ENCODE measurements around the gene LIMA1. TPM values are rescaled to one million over a fixed set of nuclear protein-coding genes. Genes with fewer than 3 reads are reported as not detected.
"Not testable (repeated sequence)": the region's sequence is repeated elsewhere in the genome, so short reads cannot be mapped to it uniquely, and the experiment has no call there.

The LIMA1 gene
- total RNA-seq, 4 donors from 2014 or later = 23.9 to 62.7 (median 37.2) TPM

- 81% methylated on average over 5 of the region's 5 CpGs for WGBS
- intact Hi-C loops (cut with DNase I) = no loop called here
- Histone ChIP-seq H3K36me3 (peaks cover 0 to 20% (median 3%) of the 10 kb centered on the region in 4 donors), H3K9me3 (no peaks in the 10 kb centered on the region), H3K4me1 (peaks cover 19 to 38% (median 31%) of the 10 kb centered on the region in 4 donors), H3K4me3 (no peak overlapping the region), H3K27ac (replicated peaks in 1 of 4) (no peak overlapping the region), H3K27me3 (no peaks in the 10 kb centered on the region)
- DNase-seq (ENCODE audit: extremely low spot score) = no peak
- TF ChIP-seq CTCF (IDR thresholded peaks at IDR 0.05) (no peak), POLR2AphosphoS5 (IDR thresholded peaks at IDR 0.05) (no peak), EP300 (IDR thresholded peaks at IDR 0.05) (no peak)
These were observed 33.7 kb downstream of the LIMA1 start for GRCh38 chr12:50249464-50250182.

GRCh38 chr12:50248883-50249282 lies 34.4 kb downstream of the LIMA1 start:
- Histone ChIP-seq H3K27me3 (no peaks in the 10 kb centered on the region), H3K4me1 (peaks cover 19 to 37% (median 31%) of the 10 kb centered on the region in 4 donors), H3K36me3 (peaks cover 0 to 24% (median 3%) of the 10 kb centered on the region in 4 donors), H3K4me3 (no peak overlapping the region), H3K27ac (replicated peaks in 1 of 4) (peak overlapping the region in 2 of 4 donors; percentile 18 to 20), H3K9me3 (no peaks in the 10 kb centered on the region)
- 96% methylated on average over 2 of the region's 2 CpGs for WGBS
- no peak for TF ChIP-seq EP300 (IDR thresholded peaks at IDR 0.05)
- TF ChIP-seq POLR2A (IDR thresholded peaks at IDR 0.05; ENCODE audit: low read depth) = no peak
- TF ChIP-seq POLR2AphosphoS5 (IDR thresholded peaks at IDR 0.05) = no peak
- no peak for TF ChIP-seq CTCF (IDR thresholded peaks at IDR 0.05)
- no peak for DNase-seq (ENCODE audit: extremely low spot score)
- intact Hi-C loops (cut with DNase I) = no loop called here

GRCh38 chr12:50248411-50248810 lies 34.9 kb downstream of the LIMA1 start:
- Histone ChIP-seq H3K9me3 (no peaks in the 10 kb centered on the region), H3K27ac (replicated peaks in 1 of 4) (peak overlapping the region in 2 of 4 donors; percentile 18 to 20), H3K4me3 (no peak overlapping the region), H3K27me3 (no peaks in the 10 kb centered on the region), H3K4me1 (peaks cover 19 to 41% (median 34%) of the 10 kb centered on the region in 4 donors), H3K36me3 (peaks cover 0 to 24% (median 3%) of the 10 kb centered on the region in 4 donors)
- no peak for DNase-seq (ENCODE audit: extremely low spot score)
- 78% methylated on average over 4 of the region's 4 CpGs for WGBS
- intact Hi-C loops (cut with DNase I) = no loop called here
- TF ChIP-seq POLR2AphosphoS5 (IDR thresholded peaks at IDR 0.05) (no peak), POLR2A (IDR thresholded peaks at IDR 0.05; ENCODE audit: low read depth) (no peak), EP300 (IDR thresholded peaks at IDR 0.05) (no peak), CTCF (IDR thresholded peaks at IDR 0.05) (no peak)

GRCh38 chr12:50247665-50248064 lies 35.7 kb downstream of the LIMA1 start:
- WGBS = 87% methylated on average over 8 of the region's 9 CpGs
- H3K4me1 ChIP-seq = peaks cover 22 to 45% (median 42%) of the 10 kb centered on the region in 4 donors
- peak overlapping the region; percentile 59 to 69 (median 66) for H3K27ac ChIP-seq (replicated peaks in 1 of 4)

GRCh38 chr12:50246873-50247612 lies 36.3 kb downstream of the LIMA1 start:
- TF ChIP-seq POLR2AphosphoS5 (IDR thresholded peaks at IDR 0.05) (peak; percentile 47 to 67), CTCF (IDR thresholded peaks at IDR 0.05) (no peak), EP300 (IDR thresholded peaks at IDR 0.05) (no peak), POLR2A (IDR thresholded peaks at IDR 0.05; ENCODE audit: low read depth) (no peak)
- H3K27ac ChIP-seq (replicated peaks in 1 of 4) = peak overlapping the region; percentile 59 to 69 (median 66)
- H3K36me3 ChIP-seq = peaks cover 0 to 24% (median 3%) of the 10 kb centered on the region in 4 donors
- peaks cover 27 to 51% (median 48%) of the 10 kb centered on the region in 4 donors for H3K4me1 ChIP-seq
- intact Hi-C loops (cut with DNase I) = no loop called here
- no peaks in the 10 kb centered on the region for H3K9me3 ChIP-seq
- 56% methylated on average over 3 of the region's 3 CpGs for WGBS
- no peak for DNase-seq (ENCODE audit: extremely low spot score)
- no peaks in the 10 kb centered on the region for H3K27me3 ChIP-seq
- no peak overlapping the region for H3K4me3 ChIP-seq

More at GRCh38 chr12:50247665-50248064, 35.7 kb downstream of the LIMA1 start:
- H3K9me3 ChIP-seq; intact Hi-C loops (cut with DNase I); H3K4me3 ChIP-seq; H3K27me3 ChIP-seq; DNase-seq (ENCODE audit: extremely low spot score): not testable (repeated sequence)
- H3K36me3 ChIP-seq = peaks cover 0 to 24% (median 3%) of the 10 kb centered on the region in 4 donors
